Endothelial cell of umbilical vein (primary cell): ENCODE results near the gene HDAC9.

Experiments used
- CTCF ChIP-seq, 2 donors: IDR thresholded peaks; 1 replicate in 1 of 2; 2 replicates in 1 of 2; pipeline ENCODE4 v1.5.1; 2011; ENCODE audit warnings: low read length in 2 of 2, mild to moderate bottlenecking in 2 of 2, moderate library complexity in 2 of 2, control low read depth in 1 of 2, inconsistent platforms in 1 of 2, low read depth in 1 of 2; ENCODE audit not compliant: insufficient read depth in 1 of 2; ENCODE audit errors: extremely low read depth in 1 of 2
- EZH2 ChIP-seq: IDR thresholded peaks from 2 replicates; pipeline ENCODE4 v1.6.1; 2012; ENCODE audit warnings: borderline replicate concordance, low read depth, mild to moderate bottlenecking, moderate library complexity, low read length, inconsistent platforms; ENCODE audit not compliant: severe bottlenecking
- GATA2 ChIP-seq: IDR thresholded peaks from 2 replicates; pipeline ENCODE4 v1.7.0; 2011; ENCODE audit warnings: low read depth, mild to moderate bottlenecking, moderate library complexity, mixed read lengths, low read length; ENCODE audit not compliant: insufficient read length, insufficient read depth
- JUN ChIP-seq: IDR thresholded peaks from 2 replicates; pipeline ENCODE4 v1.6.1; 2011; ENCODE audit warnings: borderline replicate concordance, low read depth; ENCODE audit not compliant: insufficient read length, insufficient read depth
- MAX ChIP-seq: IDR thresholded peaks from 2 replicates; pipeline ENCODE4 v1.6.1; 2011; ENCODE audit not compliant: insufficient read depth, insufficient read length
- MYC ChIP-seq: IDR thresholded peaks from one replicate; pipeline ENCODE4 v1.6.1; 2011; ENCODE audit warnings: mild to moderate bottlenecking, low read depth, low read length
- POLR2A ChIP-seq: IDR thresholded peaks from 2 replicates; pipeline ENCODE4 v1.6.1; 2012; ENCODE audit warnings: low read depth, mild to moderate bottlenecking, control low read depth, low read length
- POLR2AphosphoS5 ChIP-seq: IDR thresholded peaks from 2 replicates; pipeline ENCODE4 v1.6.1; 2012; ENCODE audit warnings: low read depth, mild to moderate bottlenecking, control low read depth, low read length, moderate library complexity; ENCODE audit not compliant: insufficient read depth

- TF ChIP-seq CTCF (IDR thresholded peaks at IDR 0.05; ENCODE audit: extremely low read depth in 1 of 2, insufficient read depth in 1 of 2, low read depth in 1 of 2, low read length in 2 of 2) (no peak), EZH2 (no peak), POLR2AphosphoS5 (no peak), POLR2A (no peak), MAX (no peak), MYC (no peak), GATA2 (no peak), JUN (no peak)
These were observed 220.4 kb downstream of the HDAC9 start for GRCh38 chr7:18715988-18716387.
